ENCODE data around the gene KBTBD12. TPM values are rescaled to one million over a fixed set of nuclear protein-coding genes. Genes with fewer than 3 reads are reported as not detected.

The KBTBD12 gene
- total RNA-seq, 1 donor from 2014 or later, result not detected

GRCh38 chr3:127961124-127961523 is 46.1 kb downstream of the KBTBD12 start:
- H3K4me1 Mint-ChIP-seq (ENCODE audit: low read depth, unreplicated experiment), result peaks cover 3% of the 10 kb centered on the region
- H3K4me3 Mint-ChIP-seq (ENCODE audit: unreplicated experiment), result no peak overlapping the region
- H3K27ac Mint-ChIP-seq (ENCODE audit: unreplicated experiment), result no peak overlapping the region
- H3K9me3 Mint-ChIP-seq (ENCODE audit: unreplicated experiment), result no peaks in the 10 kb centered on the region
- TF ChIP-seq CTCF (IDR thresholded peaks at IDR 0.05; ENCODE audit: partially characterized antibody, unreplicated experiment), result no peak
- DNase-seq, result no peak
- H3K36me3 Mint-ChIP-seq (ENCODE audit: unreplicated experiment), result peaks cover 2% of the 10 kb centered on the region
- H3K27me3 Mint-ChIP-seq (ENCODE audit: unreplicated experiment), result peaks cover 2% of the 10 kb centered on the region

- no peak overlapping the region for H3K4me3 Mint-ChIP-seq (ENCODE audit: unreplicated experiment)
- no peak for DNase-seq
- peaks cover 6% of the 10 kb centered on the region for H3K27me3 Mint-ChIP-seq (ENCODE audit: unreplicated experiment)
- H3K27ac Mint-ChIP-seq (ENCODE audit: unreplicated experiment), result no peak overlapping the region
- H3K36me3 Mint-ChIP-seq (ENCODE audit: unreplicated experiment), result peaks cover 5% of the 10 kb centered on the region
- no peak for TF ChIP-seq CTCF (IDR thresholded peaks at IDR 0.05; ENCODE audit: partially characterized antibody, unreplicated experiment)
- peaks cover 3% of the 10 kb centered on the region for H3K4me1 Mint-ChIP-seq (ENCODE audit: low read depth, unreplicated experiment)
- H3K9me3 Mint-ChIP-seq (ENCODE audit: unreplicated experiment), result no peaks in the 10 kb centered on the region
Measured at GRCh38 chr3:127961963-127962362, 46.9 kb downstream of the KBTBD12 start.

GRCh38 chr3:127962937-127963336 is 47.9 kb downstream of the KBTBD12 start:
- peaks cover 6% of the 10 kb centered on the region for H3K27me3 Mint-ChIP-seq (ENCODE audit: unreplicated experiment)
- H3K36me3 Mint-ChIP-seq (ENCODE audit: unreplicated experiment), result peaks cover 5% of the 10 kb centered on the region
- H3K4me3 Mint-ChIP-seq (ENCODE audit: unreplicated experiment), result no peak overlapping the region
- no peak for TF ChIP-seq CTCF (IDR thresholded peaks at IDR 0.05; ENCODE audit: partially characterized antibody, unreplicated experiment)
- no peak overlapping the region for H3K27ac Mint-ChIP-seq (ENCODE audit: unreplicated experiment)
- peaks cover 3% of the 10 kb centered on the region for H3K4me1 Mint-ChIP-seq (ENCODE audit: low read depth, unreplicated experiment)
- no peak for DNase-seq
- no peaks in the 10 kb centered on the region for H3K9me3 Mint-ChIP-seq (ENCODE audit: unreplicated experiment)

GRCh38 chr3:127964053-127964452 is 49.0 kb downstream of the KBTBD12 start:
- Mint-ChIP-seq H3K36me3 (ENCODE audit: unreplicated experiment) (peaks cover 5% of the 10 kb centered on the region), H3K4me1 (ENCODE audit: low read depth, unreplicated experiment) (peaks cover 3% of the 10 kb centered on the region), H3K9me3 (ENCODE audit: unreplicated experiment) (no peaks in the 10 kb centered on the region), H3K27me3 (ENCODE audit: unreplicated experiment) (peaks cover 6% of the 10 kb centered on the region), H3K27ac (ENCODE audit: unreplicated experiment) (no peak overlapping the region), H3K4me3 (ENCODE audit: unreplicated experiment) (no peak overlapping the region)
- no peak for DNase-seq
- TF ChIP-seq CTCF (IDR thresholded peaks at IDR 0.05; ENCODE audit: partially characterized antibody, unreplicated experiment), result no peak

GRCh38 chr3:127964816-127965215 is 49.8 kb downstream of the KBTBD12 start:
- Mint-ChIP-seq H3K9me3 (ENCODE audit: unreplicated experiment) (no peaks in the 10 kb centered on the region), H3K27me3 (ENCODE audit: unreplicated experiment) (peaks cover 6% of the 10 kb centered on the region), H3K4me1 (ENCODE audit: low read depth, unreplicated experiment) (no peaks in the 10 kb centered on the region), H3K4me3 (ENCODE audit: unreplicated experiment) (no peak overlapping the region), H3K27ac (ENCODE audit: unreplicated experiment) (no peak overlapping the region), H3K36me3 (ENCODE audit: unreplicated experiment) (peaks cover 5% of the 10 kb centered on the region)
- TF ChIP-seq CTCF (IDR thresholded peaks at IDR 0.05; ENCODE audit: partially characterized antibody, unreplicated experiment), result no peak
- DNase-seq, result no peak

Data from glutamatergic neuron (in vitro differentiated cells).